ENCODE data around the gene ABCG4. TPM values are rescaled to one million over a fixed set of nuclear protein-coding genes. Genes with fewer than 3 reads are reported as not detected.

ABCG4 gene
- total and polyA plus RNA-seq, 2 donors from 2014 or later = 0.25 to 0.52 TPM

DNA sequence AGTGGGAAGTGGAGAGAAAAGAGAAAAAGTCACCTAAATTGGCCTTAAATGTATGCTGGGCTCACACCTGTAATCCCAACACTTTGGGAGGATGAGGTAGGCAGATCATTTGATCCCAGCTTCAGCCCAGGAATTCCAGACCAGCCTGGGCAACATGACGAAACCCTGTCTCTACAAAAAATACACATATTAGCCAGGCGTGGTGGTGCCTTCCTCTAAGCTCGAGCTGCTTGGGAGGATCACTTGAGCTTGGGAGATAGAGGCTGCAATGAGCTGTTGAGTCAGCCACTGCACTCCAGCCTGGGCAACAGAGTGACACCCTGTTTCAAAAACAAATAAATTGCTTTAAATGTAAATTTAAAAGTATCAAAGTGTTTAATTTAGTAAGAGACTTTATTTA, 61.2 kb downstream of the ABCG4 start:
- intact Hi-C loops (cut with DNase I) = no loop called here
- Histone ChIP-seq H3K36me3 (ENCODE audit: control insufficient read depth in 2 of 3, insufficient read depth in 3 of 3, low read length in 3 of 3) (no peaks in the 10 kb centered on the region), H3K27me3 (ENCODE audit: control insufficient read depth, insufficient read depth, low read length) (no peaks in the 10 kb centered on the region), H3K9me3 (ENCODE audit: control insufficient read depth in 2 of 3, insufficient read depth in 1 of 3, low read length in 3 of 3) (no peaks in the 10 kb centered on the region), H3K4me3 (ENCODE audit: low read length in 3 of 3) (no peak overlapping the region), H3K9ac (ENCODE audit: low read length in 3 of 3) (no peak overlapping the region), H3K4me1 (ENCODE audit: control insufficient read depth in 2 of 3, insufficient read depth in 2 of 3, low read depth in 1 of 3, low read length in 3 of 3) (peaks cover 0 to 5% (median 0%) of the 10 kb centered on the region in 3 donors), H3K27ac (ENCODE audit: low read depth in 2 of 2, low read length in 2 of 2) (no peak overlapping the region)
- no peak for DNase-seq
- TF ChIP-seq CTCF (IDR thresholded peaks at IDR 0.05; ENCODE audit: borderline replicate concordance, extremely low read depth, insufficient read depth) = no peak
- FAIRE-seq = no peak

Other genes starting within 250 kb of the ABCG4 start
- gene BCL9L, start 223.1 kb upstream of the ABCG4 start, total RNA-seq = 57.5 TPM
- gene BCL9L, start 223.1 kb upstream of the ABCG4 start, polyA plus RNA-seq (ENCODE audit: insufficient read depth, low read depth, low replicate concordance) = 5.0 TPM
- not detected for gene UPK2, start 192.8 kb upstream of the ABCG4 start, total RNA-seq
- gene UPK2, start 192.8 kb upstream of the ABCG4 start, polyA plus RNA-seq (ENCODE audit: insufficient read depth, low read depth, low replicate concordance) = not detected
- gene FOXR1, start 177.3 kb upstream of the ABCG4 start, total RNA-seq = not detected
- gene FOXR1, start 177.3 kb upstream of the ABCG4 start, polyA plus RNA-seq (ENCODE audit: insufficient read depth, low read depth, low replicate concordance) = not detected
- 45.0 TPM for gene CENATAC, start 150.9 kb upstream of the ABCG4 start, total RNA-seq
- 19.8 TPM for gene CENATAC, start 150.9 kb upstream of the ABCG4 start, polyA plus RNA-seq (ENCODE audit: insufficient read depth, low read depth, low replicate concordance)
- gene RPS25, start 130.7 kb upstream of the ABCG4 start, total RNA-seq = 852 TPM
- gene RPS25, start 130.7 kb upstream of the ABCG4 start, polyA plus RNA-seq (ENCODE audit: insufficient read depth, low read depth, low replicate concordance) = 1,047 TPM
- gene TRAPPC4, start 130.3 kb upstream of the ABCG4 start, total RNA-seq = 82.6 TPM
- gene TRAPPC4, start 130.3 kb upstream of the ABCG4 start, polyA plus RNA-seq (ENCODE audit: insufficient read depth, low read depth, low replicate concordance) = 136 TPM
- gene SLC37A4, start 118.2 kb upstream of the ABCG4 start, total RNA-seq = 49.5 TPM
- 115 TPM for gene SLC37A4, start 118.2 kb upstream of the ABCG4 start, polyA plus RNA-seq (ENCODE audit: insufficient read depth, low read depth, low replicate concordance)
- 187 TPM for gene HYOU1, start 91.8 kb upstream of the ABCG4 start, total RNA-seq
- 69.0 TPM for gene HYOU1, start 91.8 kb upstream of the ABCG4 start, polyA plus RNA-seq (ENCODE audit: insufficient read depth, low read depth, low replicate concordance)
- 40.8 TPM for gene VPS11, start 81.2 kb upstream of the ABCG4 start, total RNA-seq
- gene VPS11, start 81.2 kb upstream of the ABCG4 start, polyA plus RNA-seq (ENCODE audit: insufficient read depth, low read depth, low replicate concordance) = 40.0 TPM
- 16.7 TPM for gene HMBS, start 64.2 kb upstream of the ABCG4 start, total RNA-seq
- gene HMBS, start 64.2 kb upstream of the ABCG4 start, polyA plus RNA-seq (ENCODE audit: insufficient read depth, low read depth, low replicate concordance) = 32.3 TPM
- gene DPAGT1, start 47.2 kb upstream of the ABCG4 start, total RNA-seq = 34.8 TPM
- 41.0 TPM for gene DPAGT1, start 47.2 kb upstream of the ABCG4 start, polyA plus RNA-seq (ENCODE audit: insufficient read depth, low read depth, low replicate concordance)
- gene C2CD2L, start 41.7 kb upstream of the ABCG4 start, total RNA-seq = 16.0 TPM
- gene C2CD2L, start 41.7 kb upstream of the ABCG4 start, polyA plus RNA-seq (ENCODE audit: insufficient read depth, low read depth, low replicate concordance) = 17.7 TPM
- gene HINFP, start 27.5 kb upstream of the ABCG4 start, total RNA-seq = 29.1 TPM
- 14.5 TPM for gene HINFP, start 27.5 kb upstream of the ABCG4 start, polyA plus RNA-seq (ENCODE audit: insufficient read depth, low read depth, low replicate concordance)
- 21.2 TPM for gene NLRX1, start 19.7 kb downstream of the ABCG4 start, total RNA-seq
- 11.9 TPM for gene NLRX1, start 19.7 kb downstream of the ABCG4 start, polyA plus RNA-seq (ENCODE audit: insufficient read depth, low read depth, low replicate concordance)
- gene NHERF4, start 36.4 kb downstream of the ABCG4 start, total RNA-seq = 3.5 TPM
- 47.9 TPM for gene NHERF4, start 36.4 kb downstream of the ABCG4 start, polyA plus RNA-seq (ENCODE audit: insufficient read depth, low read depth, low replicate concordance)
- 20.6 TPM for gene CBL, start 57.3 kb downstream of the ABCG4 start, total RNA-seq
- 2.0 TPM for gene CBL, start 57.3 kb downstream of the ABCG4 start, polyA plus RNA-seq (ENCODE audit: insufficient read depth, low read depth, low replicate concordance)
- 137 TPM for gene MCAM, start 168.1 kb downstream of the ABCG4 start, total RNA-seq
- gene MCAM, start 168.1 kb downstream of the ABCG4 start, polyA plus RNA-seq (ENCODE audit: insufficient read depth, low read depth, low replicate concordance) = 42.1 TPM
- 23.5 TPM for gene RNF26, start 185.5 kb downstream of the ABCG4 start, total RNA-seq
- 18.2 TPM for gene RNF26, start 185.5 kb downstream of the ABCG4 start, polyA plus RNA-seq (ENCODE audit: insufficient read depth, low read depth, low replicate concordance)
- gene C1QTNF5, start 191.8 kb downstream of the ABCG4 start, total RNA-seq = 42.8 TPM
- gene C1QTNF5, start 191.8 kb downstream of the ABCG4 start, polyA plus RNA-seq (ENCODE audit: insufficient read depth, low read depth, low replicate concordance) = 40.4 TPM
- gene MFRP, start 197.7 kb downstream of the ABCG4 start, total RNA-seq = not detected
- gene MFRP, start 197.7 kb downstream of the ABCG4 start, polyA plus RNA-seq (ENCODE audit: insufficient read depth, low read depth, low replicate concordance) = not detected
- 30.4 TPM for gene USP2, start 232.6 kb downstream of the ABCG4 start, total RNA-seq
- gene USP2, start 232.6 kb downstream of the ABCG4 start, polyA plus RNA-seq (ENCODE audit: insufficient read depth, low read depth, low replicate concordance) = 57.6 TPM